Chondrocyte (in vitro differentiated cells): ENCODE results near the gene TMEM123. TPM values are rescaled to one million over a fixed set of nuclear protein-coding genes. Genes with fewer than 3 reads are reported as not detected.

Experiments
- DNase-seq: peaks from one replicate; pipeline ENCODE4 v3.0.0; 2021; ENCODE audit warnings: mixed read lengths, low spot score
- H3K27ac Mint-ChIP-seq: one replicate; pipeline ENCODE4 v1.8.0; 2021; ENCODE audit warnings: mild to moderate bottlenecking, moderate library complexity, mixed read lengths; ENCODE audit not compliant: unreplicated experiment
- H3K27me3 Mint-ChIP-seq: 2 replicates; pipeline ENCODE4 v1.8.0; 2021; ENCODE audit warnings: low read depth, mixed read lengths
- H3K36me3 Mint-ChIP-seq: 2 replicates; pipeline ENCODE4 v1.8.0; 2021; ENCODE audit warnings: low read depth, mixed read lengths
- H3K4me1 Mint-ChIP-seq: 2 replicates; pipeline ENCODE4 v1.8.0; 2021; ENCODE audit warnings: low read depth, mild to moderate bottlenecking, mixed read lengths
- H3K4me3 Mint-ChIP-seq: one replicate; pipeline ENCODE4 v1.8.0; 2021; ENCODE audit warnings: mild to moderate bottlenecking, moderate library complexity, mixed read lengths; ENCODE audit not compliant: unreplicated experiment
- H3K9me3 Mint-ChIP-seq: 2 replicates; pipeline ENCODE4 v1.8.0; 2021; ENCODE audit warnings: low read depth, mixed read lengths
- CTCF ChIP-seq: fragments of 200-600 bp; sonication (generic); IDR thresholded peaks from 2 replicates; pipeline ENCODE4 v1.5.0; 2021; ENCODE audit warnings: antibody characterized with exemption, mild to moderate bottlenecking, moderate library complexity
- total RNA-seq: library from RNA; stranded (reverse); gene quantifications from 3 replicates; pipeline ENCODE4 v1.2.1, GENCODE V29; 2021

TMEM123 gene
- total RNA-seq, 1 donor from 2014 or later: 105 TPM

- no peaks in the 10 kb centered on the region for H3K27me3 Mint-ChIP-seq
- peaks cover 13% of the 10 kb centered on the region for H3K4me1 Mint-ChIP-seq
- no peak overlapping the region for H3K4me3 Mint-ChIP-seq
- no peaks in the 10 kb centered on the region for H3K9me3 Mint-ChIP-seq
- no peak overlapping the region for H3K27ac Mint-ChIP-seq
- TF ChIP-seq CTCF: no peak
- no peak for DNase-seq
- H3K36me3 Mint-ChIP-seq: no peaks in the 10 kb centered on the region
Observed at GRCh38 chr11:102482433-102482832, 29.9 kb upstream of the TMEM123 start.

- no peak overlapping the region for H3K27ac Mint-ChIP-seq
- H3K36me3 Mint-ChIP-seq: no peaks in the 10 kb centered on the region
- DNase-seq: no peak
- no peaks in the 10 kb centered on the region for H3K9me3 Mint-ChIP-seq
- TF ChIP-seq CTCF: no peak
- no peaks in the 10 kb centered on the region for H3K27me3 Mint-ChIP-seq
- no peak overlapping the region for H3K4me3 Mint-ChIP-seq
- H3K4me1 Mint-ChIP-seq: peaks cover 19% of the 10 kb centered on the region
Observed at GRCh38 chr11:102479733-102480132, 27.2 kb upstream of the TMEM123 start.

- Mint-ChIP-seq H3K36me3 (no peaks in the 10 kb centered on the region), H3K27ac (no peak overlapping the region), H3K27me3 (no peaks in the 10 kb centered on the region), H3K9me3 (no peaks in the 10 kb centered on the region), H3K4me3 (no peak overlapping the region), H3K4me1 (peaks cover 19% of the 10 kb centered on the region)
- no peak for DNase-seq
- TF ChIP-seq CTCF: no peak
Observed at GRCh38 chr11:102478673-102479299, 26.2 kb upstream of the TMEM123 start.

GRCh38 chr11:102476812-102477211 lies 24.2 kb upstream of the TMEM123 start:
- Mint-ChIP-seq H3K4me1 (peaks cover 19% of the 10 kb centered on the region), H3K27me3 (no peaks in the 10 kb centered on the region), H3K9me3 (no peaks in the 10 kb centered on the region), H3K4me3 (no peak overlapping the region), H3K27ac (peak overlapping the region; percentile 73), H3K36me3 (no peaks in the 10 kb centered on the region)
- no peak for DNase-seq
- TF ChIP-seq CTCF: no peak

GRCh38 chr11:102476069-102476468 lies 23.5 kb upstream of the TMEM123 start:
- Mint-ChIP-seq H3K4me3 (no peak overlapping the region), H3K9me3 (no peaks in the 10 kb centered on the region), H3K4me1 (peaks cover 25% of the 10 kb centered on the region), H3K27ac (no peak overlapping the region), H3K36me3 (no peaks in the 10 kb centered on the region), H3K27me3 (no peaks in the 10 kb centered on the region)
- DNase-seq: no peak
- no peak for TF ChIP-seq CTCF
